Vagina (tissue), 2 donors: ENCODE data around the gene OR52I1. TPM values are rescaled to one million over a fixed set of nuclear protein-coding genes. Genes with fewer than 3 reads are reported as not detected.

Experiments
- DNase-seq, 2 donors: peaks; one replicate each; pipeline ENCODE4 v3.0.0-alpha.2; 2017; ENCODE audit errors: extremely low spot score in 2 of 2
- H3K27ac ChIP-seq: fragments of 200-600 bp; sonication (generic); one replicate; pipeline ENCODE4 v1.5.1; 2019
- H3K27me3 ChIP-seq: fragments of 200-600 bp; sonication (generic); one replicate; pipeline ENCODE4 v1.5.1; 2019
- H3K36me3 ChIP-seq, 2 donors: fragments of 200-600 bp; sonication (generic); one replicate each; pipeline ENCODE4 v1.5.1; 2017 to 2019
- H3K4me1 ChIP-seq: fragments of 200-600 bp; sonication (generic); one replicate; pipeline ENCODE4 v1.5.1; 2019
- H3K4me3 ChIP-seq, 2 donors: fragments of 200-600 bp; sonication (generic); 1 replicate in 1 of 2; 2 replicates in 1 of 2; pipeline ENCODE4 v1.5.1; 2016 to 2019
- H3K9me3 ChIP-seq: fragments of 200-600 bp; sonication (generic); one replicate; pipeline ENCODE4 v1.5.1; 2019
- POLR2A ChIP-seq, 2 donors: fragments of 450-650 bp; IDR thresholded peaks; one replicate each; pipeline ENCODE4 v1.6.1; 2017; ENCODE audit warnings: antibody characterized with exemption in 2 of 2, mild to moderate bottlenecking in 2 of 2, moderate library complexity in 2 of 2
- POLR2AphosphoS5 ChIP-seq, 2 donors: sonication (generic); formaldehyde crosslinking; IDR thresholded peaks; one replicate each; pipeline ENCODE4 v1.9.0; 2017; ENCODE audit warnings: antibody characterized with exemption in 2 of 2, mild to moderate bottlenecking in 2 of 2, low read depth in 1 of 2; ENCODE audit not compliant: insufficient read depth in 1 of 2
- intact Hi-C: fragments of 100-400 bp; cut with DNase I; formaldehyde crosslinking; loops from one replicate; pipeline ENCODE4 v1.15.1; 2023
- total RNA-seq: library from RNA; depleted of rRNA; stranded (reverse); fragments of >200 nt; gene quantifications from one replicate; pipeline ENCODE4 v1.2.3, GENCODE V29; 2016
- TF ChIP-seq, protein P1 (sequence below), 3 experiments: fragments of 450-650 bp in 2 of 3; fragments of 200-600 bp in 1 of 3; sonication (generic) in 1 of 3; IDR thresholded peaks; one replicate each; pipeline ENCODE4 v1.5.1; 2017 to 2019; ENCODE audit warnings: antibody characterized with exemption in 3 of 3, mild to moderate bottlenecking in 2 of 3, moderate library complexity in 2 of 3

The OR52I1 gene
- total RNA-seq, 1 donor from 2014 or later = not detected

GRCh38 chr11:4626207-4627099 lies 32.6 kb downstream of the OR52I1 start:
- Histone ChIP-seq H3K36me3 (no peaks in the 10 kb centered on the region), H3K9me3 (no peaks in the 10 kb centered on the region), H3K4me1 (no peaks in the 10 kb centered on the region), H3K27me3 (no peaks in the 10 kb centered on the region), H3K4me3 (no peak overlapping the region), H3K27ac (no peak overlapping the region)
- TF ChIP-seq, protein P1, sequence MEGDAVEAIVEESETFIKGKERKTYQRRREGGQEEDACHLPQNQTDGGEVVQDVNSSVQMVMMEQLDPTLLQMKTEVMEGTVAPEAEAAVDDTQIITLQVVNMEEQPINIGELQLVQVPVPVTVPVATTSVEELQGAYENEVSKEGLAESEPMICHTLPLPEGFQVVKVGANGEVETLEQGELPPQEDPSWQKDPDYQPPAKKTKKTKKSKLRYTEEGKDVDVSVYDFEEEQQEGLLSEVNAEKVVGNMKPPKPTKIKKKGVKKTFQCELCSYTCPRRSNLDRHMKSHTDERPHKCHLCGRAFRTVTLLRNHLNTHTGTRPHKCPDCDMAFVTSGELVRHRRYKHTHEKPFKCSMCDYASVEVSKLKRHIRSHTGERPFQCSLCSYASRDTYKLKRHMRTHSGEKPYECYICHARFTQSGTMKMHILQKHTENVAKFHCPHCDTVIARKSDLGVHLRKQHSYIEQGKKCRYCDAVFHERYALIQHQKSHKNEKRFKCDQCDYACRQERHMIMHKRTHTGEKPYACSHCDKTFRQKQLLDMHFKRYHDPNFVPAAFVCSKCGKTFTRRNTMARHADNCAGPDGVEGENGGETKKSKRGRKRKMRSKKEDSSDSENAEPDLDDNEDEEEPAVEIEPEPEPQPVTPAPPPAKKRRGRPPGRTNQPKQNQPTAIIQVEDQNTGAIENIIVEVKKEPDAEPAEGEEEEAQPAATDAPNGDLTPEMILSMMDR (IDR thresholded peaks at IDR 0.05) = no peak
- DNase-seq = no peak
- intact Hi-C loops = no loop called here

GRCh38 chr11:4636136-4636535 lies 42.3 kb downstream of the OR52I1 start:
- no peak overlapping the region for H3K4me3 ChIP-seq
- TF ChIP-seq POLR2AphosphoS5 (IDR thresholded peaks at IDR 0.05; ENCODE audit: insufficient read depth in 1 of 2, low read depth in 1 of 2) = no peak
- TF ChIP-seq, protein P1 (IDR thresholded peaks at IDR 0.05) = no peak
- no peak for TF ChIP-seq POLR2A (IDR thresholded peaks at IDR 0.05)
- no peaks in the 10 kb centered on the region for H3K36me3 ChIP-seq
- intact Hi-C loops = no loop called here
- H3K27ac ChIP-seq = no peak overlapping the region
- no peaks in the 10 kb centered on the region for H3K27me3 ChIP-seq
- H3K9me3 ChIP-seq = no peaks in the 10 kb centered on the region
- DNase-seq = no peak
- H3K4me1 ChIP-seq = no peaks in the 10 kb centered on the region

GRCh38 chr11:4636962-4637661 lies 43.3 kb downstream of the OR52I1 start, which contains the start of gene OR51D1:
Gene OR51D1, plus strand, starts transcription at chr11:4637477. Its CDS starts 2,314 bp downstream, at chr11:4639791.
- TF ChIP-seq POLR2A (IDR thresholded peaks at IDR 0.05) (no peak), POLR2AphosphoS5 (IDR thresholded peaks at IDR 0.05; ENCODE audit: insufficient read depth in 1 of 2, low read depth in 1 of 2) (no peak)
- TF ChIP-seq, protein P1 (IDR thresholded peaks at IDR 0.05) = peak; percentile 13 to 59 (median 54)
- Histone ChIP-seq H3K36me3 (no peaks in the 10 kb centered on the region), H3K4me3 (peak within 1 kb of the TSS in 1 of 2 donors; percentile 25), H3K4me1 (no peaks in the 10 kb centered on the region), H3K27ac (no peak within 1 kb of the TSS), H3K27me3 (no peaks in the 10 kb centered on the region), H3K9me3 (no peaks in the 10 kb centered on the region)
- intact Hi-C loops = no loop called here
- no peak for DNase-seq

GRCh38 chr11:4637662-4638047 lies 43.8 kb downstream of the OR52I1 start:
- no peak for DNase-seq
- Histone ChIP-seq H3K27ac (no peak overlapping the region), H3K4me1 (no peaks in the 10 kb centered on the region), H3K36me3 (no peaks in the 10 kb centered on the region), H3K27me3 (no peaks in the 10 kb centered on the region), H3K9me3 (no peaks in the 10 kb centered on the region), H3K4me3 (no peak overlapping the region)
- intact Hi-C loops = no loop called here
- TF ChIP-seq POLR2AphosphoS5 (IDR thresholded peaks at IDR 0.05; ENCODE audit: insufficient read depth in 1 of 2, low read depth in 1 of 2) (no peak), POLR2A (IDR thresholded peaks at IDR 0.05) (no peak)
- TF ChIP-seq, protein P1 (IDR thresholded peaks at IDR 0.05) = no peak

DNA sequence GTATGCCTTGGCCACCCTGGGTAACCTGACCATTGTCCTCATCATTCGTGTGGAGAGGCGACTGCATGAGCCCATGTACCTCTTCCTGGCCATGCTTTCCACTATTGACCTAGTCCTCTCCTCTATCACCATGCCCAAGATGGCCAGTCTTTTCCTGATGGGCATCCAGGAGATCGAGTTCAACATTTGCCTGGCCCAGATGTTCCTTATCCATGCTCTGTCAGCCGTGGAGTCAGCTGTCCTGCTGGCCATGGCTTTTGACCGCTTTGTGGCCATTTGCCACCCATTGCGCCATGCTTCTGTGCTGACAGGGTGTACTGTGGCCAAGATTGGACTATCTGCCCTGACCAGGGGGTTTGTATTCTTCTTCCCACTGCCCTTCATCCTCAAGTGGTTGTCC lies 46.1 kb downstream of the OR52I1 start:
- no peak overlapping the region for H3K4me3 ChIP-seq

More for the DNA sequence above, 46.1 kb downstream of the OR52I1 start:
- H3K27me3 ChIP-seq = no peaks in the 10 kb centered on the region
- intact Hi-C loops = no loop called here
- no peaks in the 10 kb centered on the region for H3K9me3 ChIP-seq
- no peak overlapping the region for H3K27ac ChIP-seq
- TF ChIP-seq, protein P1 (IDR thresholded peaks at IDR 0.05) = no peak
- TF ChIP-seq POLR2A (IDR thresholded peaks at IDR 0.05) (no peak), POLR2AphosphoS5 (IDR thresholded peaks at IDR 0.05; ENCODE audit: insufficient read depth in 1 of 2, low read depth in 1 of 2) (no peak)
- no peaks in the 10 kb centered on the region for H3K36me3 ChIP-seq
- no peaks in the 10 kb centered on the region for H3K4me1 ChIP-seq
- DNase-seq = no peak
